PC-9 (cell line): ENCODE results near the gene LSM7. TPM values are rescaled to one million over a fixed set of nuclear protein-coding genes. Genes with fewer than 3 reads are reported as not detected.

ENCODE experiments used
- BruUV-seq: library from RNA; stranded (reverse); fragments of 400-500 nt; replicated peaks from 2 replicates; lab custom pipeline; 2021; lab: Mats Ljungman, UMichigan
- CTCF ChIA-PET: fragments of 300-600 bp; sonication (Branson Sonifier 250); formaldehyde crosslinking; loops from one replicate; lab custom pipeline; 2022; ENCODE audit warnings: antibody characterized with exemption; lab: Charles Lee
- POLR2A ChIA-PET: fragments of 300-600 bp; sonication (Branson Sonifier 250); formaldehyde crosslinking; loops from one replicate; lab custom pipeline; 2022; ENCODE audit warnings: antibody characterized with exemption; ENCODE audit not compliant: unreplicated experiment; lab: Charles Lee
- DNase-seq, 2 experiments: peaks; one replicate each; pipeline versions ENCODE4 v3.0.0 to v3.0.0-alpha.2; 2015 to 2022; ENCODE audit warnings: mixed read lengths in 1 of 2
- H2AFZ ChIP-seq: fragments of 200-600 bp; sonication (generic); 2 replicates; pipeline ENCODE4 v1.8.1; 2017; ENCODE audit warnings: antibody characterized with exemption
- H3F3A ChIP-seq: fragments of 200-600 bp; sonication (generic); 2 replicates; pipeline ENCODE4 v1.8.1; 2017; ENCODE audit warnings: antibody characterized with exemption, mild to moderate bottlenecking, low read depth; ENCODE audit not compliant: insufficient read depth
- H3K27ac ChIP-seq: fragments of 200-600 bp; sonication (generic); 2 replicates; pipeline ENCODE4 v1.6.1; 2016; ENCODE audit warnings: mixed run types
- H3K27me3 ChIP-seq: fragments of 200-600 bp; sonication (generic); 2 replicates; pipeline ENCODE4 v1.6.1; 2016; ENCODE audit warnings: low read depth, mixed run types; ENCODE audit not compliant: insufficient read depth
- H3K36me3 ChIP-seq: fragments of 200-600 bp; sonication (generic); 2 replicates; pipeline ENCODE4 v1.6.1; 2016; ENCODE audit warnings: low read depth, mixed run types
- H3K4me1 ChIP-seq: fragments of 200-600 bp; sonication (generic); replicated peaks from 2 replicates; pipeline ENCODE4 v1.6.1; 2016; ENCODE audit warnings: mixed run types; ENCODE audit not compliant: insufficient read depth
- H3K4me2 ChIP-seq: fragments of 200-600 bp; sonication (generic); 2 replicates; pipeline ENCODE4 v1.6.1; 2017; ENCODE audit warnings: mixed run types
- H3K4me3 ChIP-seq: fragments of 200-600 bp; sonication (generic); 2 replicates; pipeline ENCODE4 v1.6.1; 2016; ENCODE audit warnings: mixed run types
- H3K79me2 ChIP-seq: fragments of 200-600 bp; sonication (generic); 2 replicates; pipeline ENCODE4 v1.6.1; 2017; ENCODE audit warnings: low read depth, mixed run types
- H3K9me2 ChIP-seq: fragments of 200-600 bp; sonication (generic); 2 replicates; pipeline ENCODE4 v1.8.1; 2017; ENCODE audit warnings: mild to moderate bottlenecking; ENCODE audit not compliant: insufficient read depth
- H3K9me3 ChIP-seq: fragments of 200-600 bp; sonication (generic); 2 replicates; pipeline ENCODE4 v1.8.1; 2016; ENCODE audit warnings: low read depth; ENCODE audit not compliant: insufficient read depth
- H4K20me1 ChIP-seq: fragments of 200-600 bp; sonication (generic); 2 replicates; pipeline ENCODE4 v1.8.1; 2017; ENCODE audit not compliant: insufficient read depth
- EZH2 ChIP-seq: fragments of 200-600 bp; sonication (generic); IDR thresholded peaks from 2 replicates; pipeline ENCODE4 v1.8.0; 2017; ENCODE audit warnings: antibody characterized with exemption, low read depth
- intact Hi-C: fragments of 100-400 bp; cut with micrococcal nuclease; formaldehyde crosslinking; loops from one replicate; pipeline ENCODE4 v1.10.0; 2022; ENCODE audit not compliant: unreplicated experiment
- total RNA-seq: library from RNA; stranded (reverse); gene quantifications from 2 replicates; pipeline ENCODE4 v1.2.3, GENCODE V29; 2021
- TF ChIP-seq, protein P1 (sequence below): fragments of 200-600 bp; sonication (generic); conservative IDR thresholded peaks from 2 replicates; pipeline ENCODE4 v1.6.1; 2017; ENCODE audit warnings: mixed run types, antibody characterized with exemption, mild to moderate bottlenecking, moderate library complexity

Gene LSM7
- total RNA-seq, 1 experiment from 2014 or later: 80.2 TPM

DNA sequence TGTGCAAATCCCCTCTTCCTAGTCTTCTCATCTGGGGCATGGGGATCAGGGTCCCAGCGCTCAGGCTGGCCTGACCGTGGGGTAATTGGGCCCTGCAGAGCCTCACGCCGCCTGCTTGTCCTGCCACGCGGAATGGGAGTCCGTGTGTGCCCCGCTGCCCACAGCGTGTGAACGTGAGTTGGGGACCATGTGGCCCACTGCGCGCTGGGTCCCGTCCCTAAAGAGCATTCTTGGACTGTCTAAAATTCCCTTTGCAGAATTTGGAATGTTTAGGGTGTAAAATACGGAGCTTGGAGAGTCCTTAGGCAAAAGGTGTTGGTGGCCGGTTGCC lies 34.5 kb upstream of the LSM7 start:
- Histone ChIP-seq H3K27ac (no peak overlapping the region), H2AFZ (no peak overlapping the region), H4K20me1 (no peaks in the 10 kb centered on the region), H3K9me3 (no peaks in the 10 kb centered on the region), H3F3A (no peaks in the 10 kb centered on the region), H3K36me3 (no peaks in the 10 kb centered on the region), H3K27me3 (peaks cover 16% of the 10 kb centered on the region), H3K4me2 (no peak overlapping the region), H3K4me1 (no peaks in the 10 kb centered on the region), H3K9me2 (no peaks in the 10 kb centered on the region), H3K79me2 (no peaks in the 10 kb centered on the region), H3K4me3 (no peak overlapping the region)
- no TSS peak for BruUV-seq
- POLR2A ChIA-PET: no interaction called here
- CTCF ChIA-PET: no interaction called here
- no peak for TF ChIP-seq EZH2
- TF ChIP-seq, protein P1, sequence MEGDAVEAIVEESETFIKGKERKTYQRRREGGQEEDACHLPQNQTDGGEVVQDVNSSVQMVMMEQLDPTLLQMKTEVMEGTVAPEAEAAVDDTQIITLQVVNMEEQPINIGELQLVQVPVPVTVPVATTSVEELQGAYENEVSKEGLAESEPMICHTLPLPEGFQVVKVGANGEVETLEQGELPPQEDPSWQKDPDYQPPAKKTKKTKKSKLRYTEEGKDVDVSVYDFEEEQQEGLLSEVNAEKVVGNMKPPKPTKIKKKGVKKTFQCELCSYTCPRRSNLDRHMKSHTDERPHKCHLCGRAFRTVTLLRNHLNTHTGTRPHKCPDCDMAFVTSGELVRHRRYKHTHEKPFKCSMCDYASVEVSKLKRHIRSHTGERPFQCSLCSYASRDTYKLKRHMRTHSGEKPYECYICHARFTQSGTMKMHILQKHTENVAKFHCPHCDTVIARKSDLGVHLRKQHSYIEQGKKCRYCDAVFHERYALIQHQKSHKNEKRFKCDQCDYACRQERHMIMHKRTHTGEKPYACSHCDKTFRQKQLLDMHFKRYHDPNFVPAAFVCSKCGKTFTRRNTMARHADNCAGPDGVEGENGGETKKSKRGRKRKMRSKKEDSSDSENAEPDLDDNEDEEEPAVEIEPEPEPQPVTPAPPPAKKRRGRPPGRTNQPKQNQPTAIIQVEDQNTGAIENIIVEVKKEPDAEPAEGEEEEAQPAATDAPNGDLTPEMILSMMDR: no peak
- no peak for DNase-seq
- intact Hi-C loops: no loop called here

DNA sequence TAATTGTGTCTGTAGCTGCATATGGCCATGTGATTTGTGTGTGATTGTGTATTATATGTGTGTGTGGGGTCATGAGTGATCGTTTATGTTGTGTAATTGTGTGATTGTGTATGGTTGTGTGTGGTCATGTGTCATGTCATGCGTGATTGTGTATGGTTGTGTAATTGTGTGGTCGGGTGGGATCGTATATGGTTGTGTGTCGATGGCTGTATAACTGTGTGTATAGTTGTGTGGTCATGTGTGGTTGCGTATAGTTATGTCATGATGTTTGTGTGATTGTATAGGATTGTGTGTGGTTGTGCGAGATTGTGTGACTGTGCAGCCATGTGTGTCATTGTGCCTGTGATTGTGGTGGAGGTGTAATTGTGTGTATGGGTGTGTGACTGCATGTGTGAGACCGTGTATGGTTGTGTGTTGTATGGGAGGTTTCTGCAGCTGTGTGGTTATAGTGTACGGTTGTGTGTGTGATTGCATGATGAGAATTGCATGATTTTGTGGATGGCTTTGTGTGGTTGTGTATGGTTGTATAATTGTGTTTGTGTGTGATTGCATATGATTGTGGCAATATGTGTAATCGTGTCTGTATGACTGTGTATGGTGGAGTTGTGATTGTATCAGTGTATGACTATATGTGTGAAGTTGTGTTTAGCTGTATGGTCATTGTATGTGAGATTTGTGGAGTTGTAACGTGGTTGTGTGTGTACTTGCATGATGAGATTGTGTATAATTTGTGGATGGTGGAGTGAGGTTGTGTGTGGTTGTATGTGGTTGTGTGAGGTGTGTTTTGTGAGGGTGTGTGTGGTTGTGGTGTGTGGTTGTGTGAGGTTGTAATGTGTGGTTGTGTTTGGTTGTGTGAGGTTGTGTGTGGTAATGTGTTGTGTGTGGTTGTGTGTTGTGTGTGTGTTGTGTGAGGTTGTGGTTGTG lies 33.9 kb upstream of the LSM7 start:
- BruUV-seq: no TSS peak
- H3K36me3 ChIP-seq: no peaks in the 10 kb centered on the region
- POLR2A ChIA-PET: no interaction called here
- no peaks in the 10 kb centered on the region for H3K4me1 ChIP-seq
- no peak overlapping the region for H2AFZ ChIP-seq
- intact Hi-C loops: no loop called here
- H3K27ac ChIP-seq: no peak overlapping the region
- CTCF ChIA-PET: no interaction called here
- H3K9me2 ChIP-seq: no peaks in the 10 kb centered on the region
- H3K4me3 ChIP-seq: no peak overlapping the region
- no peaks in the 10 kb centered on the region for H4K20me1 ChIP-seq
- no peaks in the 10 kb centered on the region for H3K9me3 ChIP-seq
- H3F3A ChIP-seq: no peaks in the 10 kb centered on the region
- no peak for TF ChIP-seq EZH2
- TF ChIP-seq, protein P1: no peak
- H3K27me3 ChIP-seq: peaks cover 16% of the 10 kb centered on the region
- DNase-seq: no peak
- no peaks in the 10 kb centered on the region for H3K79me2 ChIP-seq
- no peak overlapping the region for H3K4me2 ChIP-seq

DNA sequence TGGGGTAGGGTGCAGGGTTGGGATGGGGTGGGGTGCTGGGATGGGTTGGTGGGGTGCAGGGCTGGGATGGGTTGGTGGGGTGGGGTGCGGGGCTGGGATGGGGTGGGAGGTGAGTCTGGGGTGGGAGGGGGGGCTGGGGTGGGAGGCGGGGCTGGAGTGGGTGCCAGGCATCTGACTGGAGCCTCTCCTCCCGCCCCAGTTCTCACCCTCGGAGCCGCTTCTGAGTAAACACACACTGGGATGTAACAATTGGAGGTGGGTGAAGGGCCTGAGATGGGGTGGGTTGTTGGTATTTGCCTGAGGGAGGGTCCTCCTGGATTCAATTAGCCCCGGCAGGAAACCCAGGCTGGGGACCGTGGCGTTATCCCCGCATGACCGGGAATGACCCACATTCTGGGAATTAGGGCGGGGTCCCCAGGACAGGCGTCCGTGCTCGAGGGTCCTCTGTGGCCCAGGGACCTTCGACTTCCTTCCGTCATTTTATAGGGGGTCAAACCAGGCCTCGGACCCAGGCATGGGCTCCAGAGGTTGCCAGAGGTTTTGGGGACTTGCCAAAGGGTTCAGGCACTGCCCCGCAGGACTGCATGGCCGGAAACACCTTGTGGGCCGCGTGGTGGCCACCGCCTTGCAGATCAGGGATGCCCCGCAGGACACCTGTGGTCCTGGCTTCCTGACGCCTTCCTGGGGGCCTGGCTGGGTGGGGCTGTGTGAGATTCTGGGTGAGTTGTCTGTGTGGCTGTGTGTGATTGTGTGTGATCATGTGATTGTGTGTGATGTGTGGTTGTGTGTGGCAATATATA lies 33.1 kb upstream of the LSM7 start:
- Histone ChIP-seq H3K27me3 (peaks cover 16% of the 10 kb centered on the region), H3K79me2 (no peaks in the 10 kb centered on the region), H3F3A (no peaks in the 10 kb centered on the region), H4K20me1 (no peaks in the 10 kb centered on the region), H3K4me3 (no peak overlapping the region), H3K4me2 (no peak overlapping the region), H3K9me3 (no peaks in the 10 kb centered on the region), H3K36me3 (no peaks in the 10 kb centered on the region), H3K9me2 (no peaks in the 10 kb centered on the region), H2AFZ (no peak overlapping the region), H3K4me1 (no peaks in the 10 kb centered on the region), H3K27ac (no peak overlapping the region)
- intact Hi-C loops: no loop called here
- CTCF ChIA-PET: no interaction called here
- no TSS peak for BruUV-seq
- POLR2A ChIA-PET: no interaction called here
- no peak for DNase-seq
- no peak for TF ChIP-seq EZH2
- TF ChIP-seq, protein P1: no peak
